SHP77 (cell line): ENCODE measurements around the gene CCDC92B.
"Not testable (repeated sequence)": the region's sequence is repeated elsewhere in the genome, so short reads cannot be mapped to it uniquely, and the experiment has no call there.

ENCODE experiments used
- DNase-seq, 2 experiments: peaks; one replicate each; lab custom pipeline; 2025; lab: John Stamatoyannopoulos, UW

Gene CCDC92B

DNA sequence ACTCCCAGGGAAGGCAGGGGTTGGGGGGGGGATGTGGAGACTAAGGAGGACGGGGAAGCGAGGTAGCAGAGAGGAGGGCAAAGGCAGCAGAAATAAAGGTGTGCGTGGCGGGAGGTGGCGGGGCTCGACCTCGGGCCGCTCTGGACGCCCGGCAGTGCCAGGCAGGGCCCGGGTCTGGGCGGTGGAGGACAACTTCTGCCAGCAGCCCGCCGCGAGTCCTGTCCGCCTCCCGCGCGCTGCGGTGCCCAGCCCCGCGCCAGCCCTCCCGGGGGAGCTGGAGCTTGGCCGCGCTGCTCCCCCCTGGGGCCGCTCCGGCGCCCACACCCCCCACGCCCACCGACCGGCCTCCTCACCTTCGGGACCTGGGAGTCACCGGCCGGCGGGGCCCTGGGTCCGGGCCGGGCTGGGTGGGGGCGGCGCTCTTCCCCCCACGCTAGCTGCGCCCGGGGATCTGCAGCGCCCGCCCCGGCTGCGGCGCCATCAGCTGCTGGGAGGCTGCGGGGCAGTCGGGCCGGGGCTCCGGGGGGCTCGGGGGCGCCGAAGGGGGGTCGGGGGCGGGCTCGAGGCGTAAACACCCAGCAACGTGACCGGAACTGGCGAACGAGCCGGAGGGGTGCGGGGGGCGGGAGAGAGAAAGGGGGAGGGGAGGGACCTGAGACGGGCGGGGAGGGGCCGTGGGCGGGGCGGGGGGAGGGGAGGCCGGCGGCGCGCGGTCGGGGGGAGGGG, at the start of gene CCDC92B:
Gene CCDC92B (minus strand): TSS at position 595 of the 726 bp plus-strand sequence. CDS start 14,507 bp downstream, outside the sequence.
- peak; percentile 54 to 65 for DNase-seq

DNA sequence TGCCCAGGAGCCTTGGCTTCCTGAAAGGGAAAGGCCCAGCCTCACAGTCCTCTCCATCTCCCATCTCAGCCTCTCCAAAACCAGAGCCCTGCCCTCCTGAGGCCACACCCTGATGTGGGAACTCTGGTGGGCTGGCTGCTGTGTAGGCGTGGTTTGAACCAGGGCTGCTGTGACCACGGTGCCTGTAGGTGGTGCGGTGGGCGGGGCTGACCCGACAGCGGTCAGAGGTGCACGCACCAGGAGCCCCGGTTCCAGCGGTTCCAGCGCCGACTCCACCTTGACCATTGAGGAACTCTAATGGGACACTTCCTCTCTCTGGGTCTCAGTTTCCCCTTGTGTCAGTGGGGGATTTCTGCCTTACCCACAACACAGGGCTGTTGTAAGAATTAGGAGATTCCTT, 49.2 kb upstream of the CCDC92B start:
- no peak for DNase-seq

DNA sequence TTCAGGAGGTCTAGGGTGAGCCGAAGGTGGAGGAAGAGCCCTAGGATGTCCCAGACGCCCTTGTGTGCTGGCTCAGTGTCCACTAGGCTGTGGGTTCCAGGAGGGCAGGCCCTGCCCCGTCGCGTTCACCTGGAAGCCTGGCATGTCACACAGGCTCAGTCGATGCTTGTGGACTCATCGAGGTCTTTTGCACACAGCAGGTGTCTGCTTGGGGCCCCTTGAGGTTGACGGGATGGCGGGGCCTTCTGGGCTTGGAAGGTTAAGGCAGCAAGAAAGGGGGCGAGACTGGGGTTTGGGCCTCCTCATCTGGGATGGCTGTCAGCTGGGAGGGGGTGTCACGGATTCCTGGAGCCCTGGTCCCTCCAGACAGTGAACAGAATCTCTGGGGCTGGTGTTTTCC, 48.7 kb upstream of the CCDC92B start:
- DNase-seq = no peak

DNA sequence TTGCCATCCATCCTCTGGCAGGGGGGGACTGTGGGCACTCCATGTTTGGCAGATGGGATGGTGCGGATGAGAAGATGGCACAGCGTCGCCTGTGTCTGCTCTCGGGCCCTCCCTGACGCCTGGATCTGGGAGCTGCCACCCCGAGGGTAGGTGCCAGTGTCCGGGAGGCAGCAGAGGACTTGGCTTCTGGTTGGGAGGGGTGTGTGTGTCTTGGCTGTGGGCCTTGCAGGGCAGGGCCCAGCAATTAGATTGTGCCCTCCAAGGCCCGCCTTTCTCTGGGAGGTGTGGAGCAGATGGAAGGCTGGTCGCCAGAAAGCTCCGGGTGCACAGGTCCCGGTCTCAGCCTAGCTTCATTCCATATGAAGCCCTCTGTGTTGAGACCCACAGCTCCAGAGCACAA, 48.2 kb upstream of the CCDC92B start:
- DNase-seq = peak; percentile 39 to 58

DNA sequence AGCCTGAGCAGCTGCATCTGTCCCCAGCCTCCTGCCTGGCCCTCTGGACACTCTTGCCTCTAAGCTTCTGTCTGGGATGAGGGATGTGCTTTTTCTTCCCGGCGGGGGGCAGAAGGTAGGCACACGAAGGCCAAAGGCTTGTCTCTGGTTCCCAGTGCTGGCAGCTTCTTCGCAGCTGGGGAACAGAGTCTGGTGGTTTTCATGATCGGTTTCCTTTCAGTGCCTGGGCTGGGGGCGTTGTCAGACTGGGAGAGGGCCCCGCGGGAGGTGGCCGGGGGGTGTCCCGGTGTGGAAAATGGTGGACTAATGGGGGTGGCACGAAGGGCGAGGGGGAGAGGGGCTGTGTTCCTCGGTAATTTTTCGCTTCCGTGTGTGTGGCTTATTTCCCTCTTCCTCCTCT, 47.8 kb upstream of the CCDC92B start:
- no peak for DNase-seq

DNA sequence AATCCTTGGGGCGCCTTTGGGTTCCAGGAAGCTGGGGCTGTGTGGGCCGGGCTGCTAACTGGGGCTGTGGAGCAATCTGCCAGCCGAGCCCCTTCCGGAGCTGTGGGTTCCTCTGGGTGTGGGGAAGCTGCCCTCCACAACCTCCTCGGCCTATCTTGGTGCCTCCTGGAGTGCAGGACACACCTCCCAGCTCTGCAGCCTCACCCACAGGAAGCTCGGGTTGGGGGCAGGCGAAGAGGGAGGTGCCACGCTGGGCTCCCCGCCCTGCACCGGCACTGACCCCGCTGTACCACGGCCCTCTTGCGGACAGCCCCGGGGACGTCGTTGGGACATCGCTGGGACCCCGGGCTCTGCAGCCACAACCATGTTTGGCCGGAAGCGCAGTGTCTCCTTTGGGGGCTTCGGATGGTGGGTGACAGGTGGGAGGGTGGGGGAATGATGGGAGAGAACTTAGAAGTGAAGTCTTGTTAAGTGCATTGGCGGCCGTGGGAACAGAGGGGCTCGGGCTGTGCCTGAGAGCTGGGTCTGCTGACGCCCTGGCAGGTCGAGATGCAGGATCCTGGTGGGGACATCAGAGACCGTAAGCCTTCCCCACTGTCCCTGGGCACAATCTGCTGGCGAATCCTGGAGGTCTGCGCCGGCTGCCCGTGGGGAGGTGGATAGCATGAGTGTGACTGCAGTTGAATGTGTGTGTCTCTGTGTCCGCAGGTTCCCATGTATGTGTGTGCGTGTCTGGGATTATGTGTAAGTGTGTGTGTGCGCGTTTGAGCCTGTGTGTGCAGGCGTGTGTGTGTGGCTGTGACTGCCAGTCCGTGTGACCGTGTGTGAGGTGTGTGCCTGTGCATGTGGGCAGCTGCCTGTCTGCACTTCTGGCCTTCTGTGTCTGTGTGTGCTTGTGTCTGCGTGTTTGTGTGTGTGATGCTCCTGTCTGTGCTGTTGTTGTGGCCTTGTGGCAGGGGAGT, 47.0 kb upstream of the CCDC92B start, which contains the start of gene RAP1GAP2:
Gene RAP1GAP2 (plus strand): TSS at position 275 of the 962 bp plus-strand sequence. CDS start 90 bp downstream, at position 365.
- DNase-seq = no peak

DNA sequence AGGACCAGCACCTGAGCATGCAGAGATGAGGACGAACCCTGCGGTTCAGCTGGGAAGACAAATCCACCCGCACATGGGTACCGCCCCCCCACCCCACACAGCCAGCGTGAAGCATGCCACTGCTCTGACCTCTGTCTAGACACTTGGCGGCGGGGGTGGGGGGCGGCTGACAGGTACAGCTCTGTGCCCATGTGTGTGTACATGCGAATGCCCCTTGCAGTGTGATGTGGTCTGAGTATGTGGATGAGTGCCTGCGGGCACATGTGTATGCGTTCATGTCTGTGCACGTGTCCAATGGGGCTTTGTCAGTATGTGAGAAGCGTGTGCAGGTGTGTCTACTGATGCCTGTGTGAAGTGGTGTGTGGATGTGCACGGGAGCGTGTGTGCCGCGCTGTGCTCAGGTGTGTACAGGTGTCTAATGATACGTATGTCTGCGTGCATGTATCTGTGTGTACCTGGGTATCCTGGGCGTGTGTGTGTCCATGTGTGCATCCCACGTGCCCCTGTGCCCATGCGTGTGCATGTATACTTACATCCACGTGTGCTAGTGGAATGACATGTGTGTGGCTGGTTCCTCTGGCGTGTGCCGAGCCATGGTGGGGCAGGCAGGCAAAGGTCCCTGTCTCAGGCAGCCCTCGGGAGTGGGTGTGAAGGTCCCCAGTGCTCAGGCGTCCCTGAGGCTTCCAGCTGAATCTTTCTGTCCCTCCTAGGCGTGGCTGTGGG, 46.1 kb upstream of the CCDC92B start:
- no peak for DNase-seq

DNA sequence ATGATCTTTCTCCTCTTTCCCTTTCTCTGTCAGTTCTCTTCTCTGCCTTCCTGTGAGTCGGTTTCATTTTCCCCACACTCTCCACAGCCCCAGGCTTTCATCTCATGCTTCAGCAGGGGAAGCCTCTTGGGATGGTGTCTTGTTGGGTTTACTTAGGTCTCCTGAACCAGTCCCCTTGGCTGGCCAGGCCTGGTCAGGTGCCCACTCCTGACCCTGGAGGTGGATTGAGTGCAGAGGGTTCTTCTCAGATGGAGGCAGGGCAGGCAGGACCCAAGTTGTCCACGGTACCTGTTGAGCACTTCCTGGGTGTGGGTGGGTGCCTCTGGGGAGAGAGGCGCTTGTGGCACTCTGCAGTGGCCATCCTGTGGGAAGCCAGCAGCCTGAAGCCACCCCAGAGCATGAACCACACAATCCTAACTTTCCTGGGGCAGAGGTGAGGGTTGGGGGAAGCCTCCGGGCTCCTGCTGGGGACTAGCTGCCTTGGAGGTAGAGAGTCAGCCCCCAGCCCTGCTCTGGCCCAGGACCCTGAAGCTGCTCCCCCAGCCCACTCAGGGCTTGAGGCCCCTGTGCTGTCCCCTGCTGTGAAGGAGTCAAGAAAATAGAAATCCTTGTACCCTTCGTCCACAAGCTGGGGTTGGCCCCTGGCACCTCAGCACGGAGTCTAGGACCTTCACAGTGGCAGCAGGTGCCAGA, 44.8 kb upstream of the CCDC92B start:
- no peak for DNase-seq

DNA sequence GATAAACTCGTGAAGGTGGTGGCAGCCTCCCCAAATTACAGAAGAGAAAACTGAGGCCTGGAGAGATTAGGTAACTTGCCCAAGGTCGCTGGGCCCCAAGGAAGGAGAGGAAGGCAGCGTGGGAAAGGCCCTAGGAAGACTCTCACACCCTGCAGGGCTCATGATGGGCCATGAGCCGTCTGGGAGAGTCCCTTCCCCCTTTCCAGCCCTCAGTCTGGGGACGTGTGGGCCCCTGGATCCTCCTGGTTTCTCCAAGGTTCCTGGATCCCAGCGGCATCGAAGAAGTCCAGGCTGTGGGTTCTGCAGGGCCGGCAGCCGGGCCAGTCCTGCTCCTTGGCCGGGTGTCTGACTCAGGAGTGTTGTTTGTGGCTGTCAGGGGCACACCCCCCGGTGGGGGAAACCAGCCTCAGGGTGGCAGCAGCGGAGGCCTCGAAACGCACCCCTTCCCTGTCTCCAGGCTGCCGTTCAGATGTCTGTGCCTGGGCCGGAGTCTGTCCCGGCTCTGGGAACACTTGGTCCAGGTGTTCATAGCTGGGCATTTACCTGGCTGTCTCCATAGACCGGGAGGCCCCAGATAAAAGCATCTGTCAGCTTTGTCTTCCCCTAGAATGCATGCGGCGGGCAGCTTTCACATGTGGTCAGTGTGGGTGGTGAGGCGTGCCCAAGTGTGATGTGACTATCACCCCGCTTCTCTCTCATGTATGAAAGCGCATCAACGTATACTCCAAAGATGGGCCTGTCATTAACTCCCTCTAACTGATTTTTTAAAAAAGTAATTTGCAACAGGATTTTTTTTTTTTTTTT, 43.1 kb upstream of the CCDC92B start:
- DNase-seq = no peak

DNA sequence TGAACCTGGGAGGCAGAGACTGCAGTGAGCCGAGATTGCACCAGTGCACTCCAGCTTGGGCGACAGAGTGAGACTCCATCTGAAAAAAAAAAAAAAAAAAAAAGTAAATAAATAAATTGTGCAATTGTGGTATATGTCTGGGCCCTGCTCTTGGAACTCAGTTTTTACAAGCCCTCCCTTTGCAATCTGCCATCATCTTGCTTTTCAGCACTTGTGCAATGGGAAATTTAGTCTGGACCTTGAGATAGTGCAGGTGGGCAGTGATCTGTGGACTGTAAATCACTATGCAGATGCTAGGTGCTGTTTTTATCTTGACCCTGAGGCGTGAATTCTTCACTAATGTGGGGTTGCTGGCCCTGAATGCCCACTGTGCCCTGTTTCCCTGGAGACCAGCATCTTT, 40.2 kb upstream of the CCDC92B start:
- DNase-seq = no peak

DNA sequence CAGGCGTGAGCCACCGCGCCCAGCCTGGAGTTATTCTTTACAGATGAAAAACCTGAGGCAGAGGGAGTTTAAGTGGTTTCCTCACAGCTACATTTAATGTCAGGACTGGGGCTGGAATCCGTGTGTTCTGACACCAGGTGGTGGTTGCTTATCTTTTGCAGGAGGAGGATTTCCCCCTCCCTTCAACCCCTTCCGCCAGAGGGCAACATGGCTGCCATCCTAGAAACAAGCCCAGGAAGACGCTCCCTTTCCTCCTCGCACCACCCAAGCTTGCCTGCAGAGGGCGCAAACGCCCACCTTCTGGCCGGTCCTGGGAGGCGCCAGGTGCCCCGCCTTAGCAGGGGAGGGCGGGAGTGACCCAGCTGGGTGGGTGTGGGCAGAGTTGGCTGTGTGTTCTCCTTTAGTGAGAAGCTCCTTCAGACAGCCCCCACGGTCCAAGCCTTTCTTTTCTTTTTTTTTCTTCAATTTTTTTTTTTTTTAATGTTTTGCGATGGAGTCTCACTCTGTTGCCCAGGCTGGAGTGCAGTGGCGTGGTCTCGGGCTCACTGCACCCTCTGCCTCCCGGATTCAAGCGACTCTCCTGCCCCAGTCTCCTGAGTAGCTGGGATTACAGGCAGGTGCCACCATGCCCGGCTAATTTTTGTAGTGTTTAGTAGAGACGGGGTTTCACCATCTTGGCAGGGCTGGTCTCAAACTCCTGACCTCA, 36.9 kb upstream of the CCDC92B start:
- DNase-seq = peak; percentile 91 to 95

DNA sequence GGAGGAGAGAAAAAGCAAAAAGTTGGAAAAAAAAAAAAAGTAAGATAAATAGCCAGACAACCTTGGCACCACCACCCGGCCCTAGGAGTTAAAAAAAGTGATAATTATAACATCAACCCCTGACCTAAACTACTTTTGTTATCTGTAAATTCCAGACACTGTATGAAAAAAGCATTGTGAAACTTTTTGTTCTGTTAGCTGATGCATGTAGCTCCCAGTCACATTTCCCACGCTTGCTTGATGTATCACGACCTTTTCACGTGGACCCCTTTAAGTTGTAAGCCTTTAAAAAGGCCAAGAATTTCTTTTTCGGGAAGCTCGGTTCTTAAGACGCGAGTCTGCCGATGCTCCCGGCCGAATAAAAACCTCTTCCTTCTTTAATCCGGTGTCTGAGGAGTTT, 35.9 kb upstream of the CCDC92B start:
- DNase-seq = not testable (repeated sequence)

DNA sequence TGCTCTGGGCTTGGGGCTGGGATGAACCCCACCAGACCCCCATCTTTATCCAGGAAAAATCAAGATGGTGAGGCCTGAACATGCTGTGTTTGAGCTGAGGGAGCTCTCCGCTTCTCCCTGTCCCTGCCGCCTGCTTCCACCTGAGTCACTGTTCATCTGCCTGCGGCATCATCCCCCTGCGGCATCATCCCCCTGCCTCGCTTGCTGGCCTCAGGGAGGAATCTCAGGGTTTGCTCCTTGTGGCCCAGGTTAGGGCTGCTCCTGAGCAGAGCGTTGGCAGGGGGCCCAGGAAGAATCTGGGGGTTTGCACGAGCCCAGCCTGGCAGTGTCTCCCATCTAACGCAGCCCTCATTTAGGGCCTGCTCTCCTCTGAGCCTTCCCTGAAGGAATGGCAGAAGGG, 35.4 kb upstream of the CCDC92B start:
- no peak for DNase-seq

DNA sequence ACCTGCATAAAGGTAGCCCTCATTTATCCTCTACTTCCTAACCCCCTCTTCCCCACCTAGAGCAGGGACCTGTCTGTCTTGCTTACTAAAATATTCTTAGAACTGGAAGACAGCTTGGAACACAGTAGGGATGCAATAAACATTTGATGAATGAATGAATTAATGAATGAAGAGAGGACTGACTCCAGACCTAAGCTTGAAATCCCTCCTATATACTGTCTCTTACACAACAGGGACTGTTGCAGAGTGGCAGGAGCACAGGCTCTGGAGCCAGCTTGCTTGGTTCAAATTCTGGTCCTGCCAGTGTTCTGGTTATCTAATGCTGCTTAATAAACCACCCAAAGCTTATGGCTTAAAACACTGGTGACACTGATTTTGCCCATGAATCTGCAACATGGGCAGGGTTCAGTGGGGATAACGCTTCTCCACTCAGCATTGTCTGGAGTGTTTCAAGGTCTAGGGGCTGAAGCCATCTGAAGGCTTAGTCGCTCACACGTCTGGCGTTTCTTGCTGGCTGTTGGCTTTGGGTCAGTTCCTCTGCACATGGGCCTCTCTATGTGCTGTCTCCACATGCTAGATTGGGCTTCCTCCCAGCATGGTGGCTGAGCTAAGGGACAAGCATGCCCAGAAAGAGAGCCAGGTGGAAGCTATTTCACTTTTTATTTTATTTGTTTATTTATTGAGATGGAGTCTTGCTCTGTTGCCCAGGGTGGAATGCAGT, 34.0 kb upstream of the CCDC92B start:
- no peak for DNase-seq

DNA sequence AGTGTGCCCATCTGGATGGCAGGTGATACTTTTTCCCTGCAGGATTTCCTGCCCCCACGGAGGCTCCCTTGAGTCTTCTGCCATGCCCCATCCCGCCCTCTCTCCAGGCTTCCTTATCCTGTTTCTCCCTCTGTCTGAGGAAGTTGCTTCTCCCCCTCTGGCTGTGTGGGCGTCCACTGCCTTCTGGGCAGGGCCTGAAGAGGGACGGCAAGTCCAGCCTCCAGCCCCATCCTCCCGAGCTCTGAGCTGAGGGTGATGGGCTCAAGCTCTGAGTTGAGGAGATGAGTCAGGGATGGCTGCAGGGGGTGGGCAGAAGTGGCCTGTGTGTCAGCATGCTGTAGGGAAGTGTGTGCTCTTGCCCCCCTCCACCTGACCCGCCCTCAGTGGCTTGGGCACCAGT, 32.6 kb upstream of the CCDC92B start:
- no peak for DNase-seq

DNA sequence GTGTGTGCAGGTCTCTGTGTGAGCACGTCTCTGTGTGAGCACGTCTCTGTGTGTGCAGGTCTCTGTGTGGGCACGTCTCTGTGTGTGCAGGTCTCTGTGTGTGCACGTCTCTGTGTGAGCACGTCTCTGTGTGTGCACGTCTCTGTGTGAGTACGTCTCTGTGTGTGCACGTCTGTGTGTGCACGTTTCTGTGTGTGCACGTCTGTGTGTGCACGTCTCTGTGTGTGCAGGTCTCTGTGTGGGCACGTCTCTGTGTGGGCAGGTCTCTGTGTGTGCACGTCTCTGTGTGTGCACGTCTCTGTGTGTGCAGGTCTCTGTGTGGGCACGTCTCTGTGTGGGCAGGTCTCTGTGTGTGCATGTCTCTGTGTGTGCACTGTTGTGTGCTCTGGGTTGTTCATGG, 32.1 kb upstream of the CCDC92B start:
- DNase-seq = not testable (repeated sequence)

DNA sequence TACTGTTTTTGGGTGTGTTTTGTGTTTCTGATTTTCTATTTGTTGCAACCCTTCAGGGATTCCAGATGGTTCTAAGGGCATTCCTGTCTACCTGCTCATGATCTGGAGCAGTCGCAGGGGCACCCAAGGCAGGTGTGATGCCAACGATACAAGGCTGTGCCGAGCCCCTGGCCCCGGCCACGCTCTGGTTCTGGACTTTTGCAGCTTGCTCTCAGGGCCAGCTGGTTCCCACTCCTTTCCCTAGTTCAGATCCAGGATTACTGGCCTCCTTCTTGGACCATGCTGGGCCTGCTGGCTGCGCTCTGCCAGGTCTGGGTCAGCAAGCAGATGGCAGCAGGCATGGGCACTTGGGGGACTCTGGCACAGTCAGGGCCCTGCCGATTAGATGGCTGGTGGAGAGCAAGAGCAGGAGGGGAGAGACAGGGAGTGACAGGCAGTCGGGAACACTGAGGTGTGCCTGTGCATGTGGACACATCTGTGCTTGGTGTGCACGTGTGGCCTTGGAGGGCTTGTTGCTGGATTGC, 31.5 kb upstream of the CCDC92B start:
- DNase-seq = no peak

DNA sequence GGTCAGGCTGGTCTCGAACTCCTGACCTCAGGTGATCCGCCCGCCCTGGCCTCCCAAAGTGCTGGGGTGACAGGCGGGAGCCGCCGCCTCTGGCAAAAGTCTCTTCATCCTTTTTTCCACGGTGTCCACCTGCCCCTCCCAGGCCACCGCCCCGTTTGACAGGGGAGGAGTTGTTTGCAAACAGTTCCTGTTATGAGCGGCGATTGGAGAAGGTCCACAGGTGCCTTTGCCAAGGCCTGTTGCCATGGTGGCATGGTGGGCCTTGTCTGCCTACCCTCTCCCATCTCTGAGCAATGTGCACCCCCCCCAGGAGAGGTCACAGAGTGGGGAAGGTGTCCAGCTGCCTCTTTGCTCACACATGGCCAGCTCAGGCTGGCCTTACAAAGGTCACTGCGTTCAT, 30.8 kb upstream of the CCDC92B start:
- no peak for DNase-seq

DNA sequence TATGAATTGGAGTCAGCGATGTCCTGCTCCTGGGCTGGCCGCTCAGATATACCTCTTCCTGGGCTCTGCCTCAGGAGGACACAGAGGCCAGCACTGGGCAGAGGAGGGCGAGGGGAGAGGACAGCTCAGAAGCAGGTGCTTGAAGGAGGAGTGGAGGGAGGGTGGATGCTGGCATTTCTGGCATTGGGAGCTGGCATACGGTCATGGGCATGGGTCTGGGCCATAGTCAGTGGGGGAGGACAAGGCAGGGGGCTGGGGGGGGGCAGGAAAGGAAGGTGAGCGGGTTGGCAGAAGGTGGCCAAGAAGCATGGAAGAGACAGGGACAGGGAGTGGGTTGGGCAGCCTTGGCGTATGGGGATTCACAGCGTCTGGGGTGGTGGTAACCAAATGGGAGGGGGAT, 30.1 kb upstream of the CCDC92B start:
- no peak for DNase-seq
